Neural crest cell (in vitro differentiated cells): ENCODE data around the gene GPX2. TPM values are rescaled to one million over a fixed set of nuclear protein-coding genes. Genes with fewer than 3 reads are reported as not detected.

Experiments used
- DNase-seq: peaks from one replicate; pipeline ENCODE4 v3.0.0; 2021; ENCODE audit warnings: low read depth, mixed read lengths, low spot score
- H3K27ac Mint-ChIP-seq: one replicate; pipeline ENCODE4 v1.8.0; 2021; ENCODE audit warnings: mild to moderate bottlenecking, mixed read lengths; ENCODE audit not compliant: unreplicated experiment
- H3K27me3 Mint-ChIP-seq: 2 replicates; pipeline ENCODE4 v1.8.0; 2021; ENCODE audit warnings: low read depth, mild to moderate bottlenecking, mixed read lengths
- H3K36me3 Mint-ChIP-seq: 2 replicates; pipeline ENCODE4 v1.8.0; 2021; ENCODE audit warnings: low read depth, mild to moderate bottlenecking, mixed read lengths
- H3K4me1 Mint-ChIP-seq: 2 replicates; pipeline ENCODE4 v1.8.0; 2021; ENCODE audit warnings: mixed read lengths
- H3K4me3 Mint-ChIP-seq: one replicate; pipeline ENCODE4 v1.8.0; 2021; ENCODE audit warnings: mild to moderate bottlenecking, mixed read lengths
- H3K9me3 Mint-ChIP-seq: 2 replicates; pipeline ENCODE4 v1.8.0; 2021; ENCODE audit warnings: mixed read lengths
- CTCF ChIP-seq: fragments of 200-600 bp; sonication (generic); conservative IDR thresholded peaks from 2 replicates; pipeline ENCODE4 v1.5.0; 2021; ENCODE audit warnings: antibody characterized with exemption, mild to moderate bottlenecking
- total RNA-seq: library from RNA; stranded (reverse); gene quantifications from 2 replicates; pipeline ENCODE4 v1.2.1, GENCODE V29; 2021

The GPX2 gene
- total RNA-seq, 1 donor from 2014 or later: not detected

GRCh38 chr14:64971943-64972791, 29.6 kb upstream of the GPX2 start, which contains the start of gene RAB15:
Gene RAB15 (minus strand): TSS chr14:64972336. CDS start chr14:64972076, 260 bp downstream.
- Mint-ChIP-seq H3K9me3 (no peaks in the 10 kb centered on the region), H3K27me3 (peaks cover 26% of the 10 kb centered on the region), H3K36me3 (no peaks in the 10 kb centered on the region), H3K27ac (no peak within 1 kb of the TSS), H3K4me3 (peak within 1 kb of the TSS; percentile 90), H3K4me1 (peaks cover 12% of the 10 kb centered on the region)
- peak; percentile 43 for DNase-seq
- TF ChIP-seq CTCF: no peak

DNA sequence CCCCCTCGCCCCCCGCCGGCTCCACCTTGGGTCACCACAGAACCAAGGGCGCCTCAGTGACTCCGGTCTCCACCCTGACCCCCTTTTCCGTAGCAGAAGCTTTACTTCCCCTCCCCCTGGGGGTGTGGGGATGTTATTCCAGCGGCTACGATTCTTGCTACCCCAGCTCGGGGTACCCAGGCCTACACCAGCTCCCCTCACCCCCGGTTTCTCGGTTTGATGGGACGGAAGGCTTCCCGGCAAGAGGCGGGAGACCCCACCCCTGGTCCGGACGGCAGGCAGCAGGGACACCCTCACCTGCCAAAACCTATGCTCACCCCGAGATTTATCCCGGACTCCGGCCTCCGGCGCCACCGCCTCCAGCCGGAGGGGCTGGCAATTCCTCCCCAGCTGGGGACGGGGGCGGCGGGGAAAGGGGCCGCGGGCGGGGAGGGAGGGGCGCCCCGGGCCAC, 29.0 kb upstream of the GPX2 start:
- no peak overlapping the region for H3K27ac Mint-ChIP-seq
- no peaks in the 10 kb centered on the region for H3K36me3 Mint-ChIP-seq
- H3K9me3 Mint-ChIP-seq: no peaks in the 10 kb centered on the region
- no peak for DNase-seq
- H3K4me1 Mint-ChIP-seq: peaks cover 9% of the 10 kb centered on the region
- peaks cover 22% of the 10 kb centered on the region for H3K27me3 Mint-ChIP-seq
- TF ChIP-seq CTCF: no peak
- peak overlapping the region; percentile 90 for H3K4me3 Mint-ChIP-seq

DNA sequence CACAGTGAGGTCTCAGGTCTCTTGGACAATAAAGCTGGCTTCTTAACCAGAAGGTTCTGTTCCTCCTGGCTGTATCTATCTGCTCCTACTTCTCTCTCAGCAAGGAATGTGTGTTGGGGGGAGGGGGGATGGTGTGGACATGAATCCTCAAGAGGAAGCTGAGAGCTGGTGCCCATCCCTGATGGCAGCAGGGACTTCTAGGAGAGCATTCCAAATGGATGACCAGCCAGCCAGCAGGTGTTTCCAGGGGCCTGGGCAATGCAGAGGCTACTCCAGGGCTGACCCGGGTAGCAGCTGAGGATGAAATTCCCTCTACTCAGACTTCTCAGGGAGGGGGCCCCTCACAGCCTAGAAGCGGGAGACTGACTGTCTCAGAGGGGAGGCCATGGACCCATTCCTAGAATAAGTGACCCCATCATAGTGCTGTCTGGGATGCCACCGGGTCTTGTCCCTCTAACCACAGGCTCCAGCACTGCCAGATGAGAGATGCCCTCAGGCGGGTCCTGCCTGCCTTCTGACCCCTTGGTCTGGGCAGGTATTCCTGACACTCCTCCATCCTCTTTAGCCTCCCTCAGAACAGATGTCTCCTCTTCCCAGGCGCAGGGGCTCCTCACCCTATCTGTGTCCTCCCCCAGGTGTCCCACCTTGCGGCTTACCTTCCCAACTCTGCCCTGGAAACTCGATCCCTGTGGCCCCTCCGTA, 28.4 kb upstream of the GPX2 start:
- H3K4me3 Mint-ChIP-seq: peak overlapping the region; percentile 90

DNA sequence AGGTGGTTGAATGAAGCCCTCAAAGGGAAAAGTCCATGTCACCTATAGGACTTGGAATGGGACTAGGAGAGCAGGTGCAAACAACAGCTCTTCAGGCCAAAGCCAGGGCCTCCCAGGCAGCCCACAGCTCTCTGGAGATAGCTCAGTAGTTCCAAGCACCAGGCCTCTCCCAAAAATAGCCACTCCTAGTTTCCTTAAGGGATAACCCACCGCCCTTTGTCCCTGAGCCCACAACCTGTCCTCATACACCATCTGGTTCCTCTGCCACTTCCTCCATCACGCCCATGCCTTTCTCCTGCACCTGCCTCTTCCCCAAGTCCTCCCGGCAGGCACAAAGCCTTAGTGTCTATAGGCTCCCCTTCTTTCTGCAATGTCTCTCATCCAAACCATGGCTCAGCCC, 27.5 kb upstream of the GPX2 start:
- no peak for DNase-seq
- Mint-ChIP-seq H3K4me1 (peaks cover 9% of the 10 kb centered on the region), H3K27ac (no peak overlapping the region), H3K4me3 (peak overlapping the region; percentile 90), H3K36me3 (no peaks in the 10 kb centered on the region), H3K9me3 (no peaks in the 10 kb centered on the region), H3K27me3 (peaks cover 19% of the 10 kb centered on the region)
- no peak for TF ChIP-seq CTCF

More for the DNA sequence above, 28.4 kb upstream of the GPX2 start:
- DNase-seq: no peak
- Mint-ChIP-seq H3K4me1 (peaks cover 9% of the 10 kb centered on the region), H3K27me3 (peaks cover 19% of the 10 kb centered on the region), H3K36me3 (no peaks in the 10 kb centered on the region), H3K9me3 (no peaks in the 10 kb centered on the region), H3K27ac (no peak overlapping the region)
- no peak for TF ChIP-seq CTCF

DNA sequence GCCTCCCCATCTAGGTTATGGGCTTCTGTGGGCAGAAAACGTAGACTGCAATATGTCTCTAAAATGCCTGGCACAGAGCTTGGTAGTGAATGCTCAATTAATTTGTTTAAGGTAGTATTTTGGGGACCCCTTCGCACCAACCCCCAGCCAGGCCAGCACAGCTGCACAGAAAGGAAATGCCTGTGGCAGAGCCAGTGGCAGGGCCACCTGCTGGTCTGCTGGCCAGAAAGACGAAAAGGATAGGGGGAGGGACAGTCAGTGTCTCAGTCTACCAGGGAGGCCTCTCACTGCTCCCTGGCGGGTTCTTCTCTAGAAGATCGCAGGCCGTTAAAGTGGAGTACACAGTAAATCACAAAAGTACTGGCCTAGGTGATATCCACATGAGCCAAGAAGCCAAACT, 26.1 kb upstream of the GPX2 start:
- Mint-ChIP-seq H3K27me3 (peaks cover 15% of the 10 kb centered on the region), H3K27ac (no peak overlapping the region), H3K9me3 (no peaks in the 10 kb centered on the region), H3K4me3 (no peak overlapping the region), H3K36me3 (no peaks in the 10 kb centered on the region), H3K4me1 (peaks cover 4% of the 10 kb centered on the region)
- no peak for DNase-seq
- TF ChIP-seq CTCF: no peak
